NCI-H510A (cell line): ENCODE data around the gene LRPAP1.

ENCODE experiments used
- DNase-seq: peaks from one replicate; lab custom pipeline; 2025; lab: John Stamatoyannopoulos, UW

LRPAP1 gene

GRCh38 chr4:3472411-3473141 lies 59.6 kb downstream of the LRPAP1 start:
- no peak for DNase-seq

GRCh38 chr4:3471886-3472285 lies 60.3 kb downstream of the LRPAP1 start:
- DNase-seq = no peak

GRCh38 chr4:3471098-3471760 lies 61.0 kb downstream of the LRPAP1 start:
- no peak for DNase-seq

GRCh38 chr4:3470244-3471097 lies 61.8 kb downstream of the LRPAP1 start:
- no peak for DNase-seq

GRCh38 chr4:3469386-3470243 lies 62.6 kb downstream of the LRPAP1 start:
- DNase-seq = no peak

- no peak for DNase-seq
Observed at GRCh38 chr4:3468804-3469203, 63.4 kb downstream of the LRPAP1 start.

GRCh38 chr4:3468154-3468553 lies 64.1 kb downstream of the LRPAP1 start:
- no peak for DNase-seq

- no peak for DNase-seq
Observed at GRCh38 chr4:3467601-3468031, 64.6 kb downstream of the LRPAP1 start.

GRCh38 chr4:3466691-3467600 lies 65.3 kb downstream of the LRPAP1 start:
- DNase-seq = no peak

GRCh38 chr4:3465698-3466671 lies 66.2 kb downstream of the LRPAP1 start:
- DNase-seq = no peak

GRCh38 chr4:3464911-3465697 lies 67.1 kb downstream of the LRPAP1 start:
- DNase-seq = no peak

GRCh38 chr4:3464349-3464905 lies 67.8 kb downstream of the LRPAP1 start:
- DNase-seq = no peak

- no peak for DNase-seq
Observed at GRCh38 chr4:3463556-3464348, 68.5 kb downstream of the LRPAP1 start.

GRCh38 chr4:3462790-3463415 lies 69.3 kb downstream of the LRPAP1 start, which contains the start of gene DOK7:
TSS of gene DOK7 (plus strand) at chr4:3463306. CDS start at chr4:3463376, 70 bp downstream.
- DNase-seq = no peak

- no peak for DNase-seq
Observed at GRCh38 chr4:3462321-3462789, 69.9 kb downstream of the LRPAP1 start.

GRCh38 chr4:3461515-3462291 lies 70.5 kb downstream of the LRPAP1 start:
- no peak for DNase-seq
